SH-SY5Y (cell line): ENCODE results near the gene NECAB2.

Experiments
- GATA2 ChIP-seq: IDR thresholded peaks from 2 replicates; pipeline ENCODE4 v1.6.1; 2011; ENCODE audit warnings: mild to moderate bottlenecking, low read depth, low read length
- GATA3 ChIP-seq: IDR thresholded peaks from 2 replicates; pipeline ENCODE4 v1.6.1; 2011; ENCODE audit warnings: low read depth, mild to moderate bottlenecking, low read length, moderate library complexity

- TF ChIP-seq GATA2 (no peak), GATA3 (no peak)
Observed at GRCh38 chr16:83961591-83961990, 6.5 kb upstream of the NECAB2 start.
